ENCODE results near the gene ASB11. TPM values are rescaled to one million over a fixed set of nuclear protein-coding genes. Genes with fewer than 3 reads are reported as not detected.

ASB11 gene
- total RNA-seq, 1 experiment from 2014 or later: not detected

GRCh38 chrX:15334561-15334960 lies 19.1 kb upstream of the ASB11 start:
- Histone ChIP-seq H3K56ac (ENCODE audit: insufficient read length, low read depth, low read length) (no peak overlapping the region), H3K27me3 (ENCODE audit: insufficient read depth, low read length) (no peaks in the 10 kb centered on the region), H3K23ac (ENCODE audit: insufficient read length, low read depth, low read length) (no peak overlapping the region), H3K4me1 (ENCODE audit: insufficient read depth, low read length) (no peaks in the 10 kb centered on the region), H3K4me2 (ENCODE audit: insufficient read depth, insufficient read length, low read length) (peak overlapping the region; percentile 72), H3K14ac (ENCODE audit: insufficient read depth, low read length) (peak overlapping the region; percentile 86; the same call in 1 of the 2 replicates), H3K27ac (ENCODE audit: insufficient read length, low read depth, low read length) (no peak overlapping the region), H2BK120ac (ENCODE audit: low read depth, low read length, poor library complexity, severe bottlenecking) (no peak overlapping the region), H3K9me3 (ENCODE audit: control insufficient read depth, low read depth, low read length) (no peaks in the 10 kb centered on the region), H4K5ac (ENCODE audit: insufficient read length, low read depth, low read length) (no peak overlapping the region), H2AK5ac (ENCODE audit: insufficient read length, low read length) (no peak overlapping the region), H2AFZ (ENCODE audit: low read length) (no peak overlapping the region), H2BK12ac (ENCODE audit: insufficient read length, low read depth, low read length) (no peak overlapping the region), H3K18ac (ENCODE audit: insufficient read length, low read depth, low read length) (no peak overlapping the region), H4K91ac (ENCODE audit: insufficient read length, low read depth, low read length) (no peak overlapping the region), H3T11ph (ENCODE audit: low read length) (no peak overlapping the region), H2BK15ac (ENCODE audit: low read depth, low read length) (no peak overlapping the region), H3K4ac (ENCODE audit: low read depth, low read length) (no peak overlapping the region), H3K79me2 (ENCODE audit: insufficient read depth, low read length) (no peaks in the 10 kb centered on the region), H2BK20ac (ENCODE audit: low read depth, low read length, poor library complexity, severe bottlenecking) (no peak overlapping the region), H4K20me1 (ENCODE audit: control insufficient read depth, insufficient read depth, insufficient read length) (no peaks in the 10 kb centered on the region), H3K9ac (ENCODE audit: extremely low read depth, insufficient read length, low read length) (peak overlapping the region; percentile 76), H2BK5ac (ENCODE audit: insufficient read length, low read length) (no peak overlapping the region), H3K23me2 (ENCODE audit: insufficient read length, low read depth, low read length, poor library complexity, severe bottlenecking) (no peaks in the 10 kb centered on the region), H4K8ac (replicated peaks; ENCODE audit: insufficient read length, low read depth, low read length) (no peak overlapping the region), H3K79me1 (ENCODE audit: insufficient read depth, low read depth, low read length, poor library complexity, severe bottlenecking) (no peaks in the 10 kb centered on the region)
- peaks cover 3% of the 10 kb centered on the region; the same call in 1 of the 2 replicates for H3K27me3 Mint-ChIP-seq (ENCODE audit: low read depth)
- peak overlapping the region; percentile 92 to 93 for H3K4me3 Mint-ChIP-seq
- DNase-seq: no peak
- peaks cover 2 to 13% of the 10 kb centered on the region in 2 experiments for H3K9me3 Mint-ChIP-seq
- WGBS (ENCODE audit: extremely low coverage, insufficient read length, low lambda C conversion rate): no CpG with 5 or more reads among the region's 7 CpGs
- TF ChIP-seq CTCF (conservative IDR thresholded peaks at IDR 0.05): no peak
- peak overlapping the region in 1 of 3 experiments; percentile 98; a peak in 2 of 7 replicates for H3K27ac Mint-ChIP-seq
- peaks cover 2 to 5% of the 10 kb centered on the region in 2 experiments; a peak in 2 of 4 replicates for H3K4me1 Mint-ChIP-seq
- peaks cover 0 to 12% (median 0%) of the 10 kb centered on the region in 3 experiments; a peak in 3 of 7 replicates for H3K36me3 Mint-ChIP-seq (ENCODE audit: insufficient read depth in 1 of 3, low read depth in 3 of 3)

Data from H9 (cell line).